HG03571 (cell line): Measurements from ENCODE around the gene SYNGR1.

Experiments used
- ATAC-seq: cut with Tn5 transposase; IDR thresholded peaks from one replicate; pipeline ENCODE4 v1.9.1; 2021; ENCODE audit not compliant: unreplicated experiment

The SYNGR1 gene

DNA sequence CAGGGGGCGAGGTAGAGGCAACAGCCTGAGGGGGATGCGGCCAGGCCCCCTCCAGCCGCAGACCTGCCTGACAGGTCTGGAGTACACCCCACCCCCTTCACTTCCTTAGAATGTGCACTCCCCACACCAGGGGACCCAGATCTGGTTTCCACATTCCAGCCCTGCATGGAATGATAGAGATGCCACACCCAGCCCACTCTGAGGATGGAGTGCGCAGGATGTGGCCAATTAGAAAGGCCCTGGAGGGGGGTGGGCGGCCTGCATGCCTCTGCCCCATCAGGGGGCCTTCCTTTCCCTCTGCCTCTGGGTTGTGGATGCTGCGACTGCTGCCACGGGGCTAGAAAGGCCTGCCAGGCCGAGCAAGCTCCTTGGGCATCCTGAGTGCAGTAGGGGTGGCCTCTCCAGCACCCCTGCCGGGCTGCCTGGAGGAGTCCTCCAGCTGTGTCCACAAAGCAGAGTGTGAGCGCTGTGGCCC, 78.8 kb downstream of the SYNGR1 start:
- ATAC-seq: no peak

DNA sequence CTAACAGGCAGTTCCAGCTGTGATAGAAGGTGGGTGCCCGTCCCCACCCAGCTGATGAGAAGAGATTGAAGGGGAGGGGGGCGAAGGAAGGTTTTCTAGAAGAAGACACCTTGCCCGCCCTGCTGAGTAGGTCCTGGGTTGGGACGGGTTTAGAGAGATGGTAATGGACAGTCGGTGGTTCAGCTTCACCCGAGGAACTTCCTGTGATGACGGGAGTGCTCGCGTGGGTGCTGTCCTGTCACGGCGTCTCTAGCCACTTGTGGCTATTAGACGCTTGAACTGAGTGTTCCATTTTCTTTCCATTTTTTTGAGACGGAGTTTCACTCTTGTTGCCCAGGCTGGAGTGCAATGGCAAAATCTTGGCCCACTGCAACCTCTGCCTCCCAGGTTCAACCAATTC, 79.4 kb downstream of the SYNGR1 start:
- no peak for ATAC-seq

DNA sequence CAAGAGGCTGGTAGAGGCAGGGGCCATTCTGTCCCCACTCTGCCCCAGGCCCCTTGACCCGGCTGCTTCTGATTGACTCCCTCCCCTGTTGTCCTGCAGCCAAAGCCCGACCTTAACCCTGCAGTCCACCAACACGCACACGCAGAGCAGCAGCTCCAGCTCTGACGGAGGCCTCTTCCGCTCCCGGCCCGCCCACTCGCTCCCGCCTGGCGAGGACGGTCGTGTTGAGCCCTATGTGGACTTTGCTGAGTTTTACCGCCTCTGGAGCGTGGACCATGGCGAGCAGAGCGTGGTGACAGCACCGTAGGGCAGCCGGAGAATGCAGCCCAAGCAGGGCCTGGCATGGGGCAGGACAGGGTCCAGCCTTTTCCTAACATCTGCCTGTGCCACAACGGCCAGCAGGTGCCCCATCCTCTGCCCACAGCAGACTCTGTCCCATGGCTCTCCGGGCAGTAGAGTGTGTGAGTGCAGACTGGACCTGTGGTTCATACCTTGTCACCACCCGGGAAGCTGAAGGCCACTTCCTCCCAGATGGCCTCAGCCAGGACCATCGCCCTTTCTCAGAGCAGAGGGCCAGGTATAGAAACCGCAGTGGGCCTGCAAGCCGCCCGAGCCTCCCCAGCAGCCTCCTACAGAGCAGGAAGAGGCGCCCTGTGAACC, 80.3 kb downstream of the SYNGR1 start:
- no peak for ATAC-seq

DNA sequence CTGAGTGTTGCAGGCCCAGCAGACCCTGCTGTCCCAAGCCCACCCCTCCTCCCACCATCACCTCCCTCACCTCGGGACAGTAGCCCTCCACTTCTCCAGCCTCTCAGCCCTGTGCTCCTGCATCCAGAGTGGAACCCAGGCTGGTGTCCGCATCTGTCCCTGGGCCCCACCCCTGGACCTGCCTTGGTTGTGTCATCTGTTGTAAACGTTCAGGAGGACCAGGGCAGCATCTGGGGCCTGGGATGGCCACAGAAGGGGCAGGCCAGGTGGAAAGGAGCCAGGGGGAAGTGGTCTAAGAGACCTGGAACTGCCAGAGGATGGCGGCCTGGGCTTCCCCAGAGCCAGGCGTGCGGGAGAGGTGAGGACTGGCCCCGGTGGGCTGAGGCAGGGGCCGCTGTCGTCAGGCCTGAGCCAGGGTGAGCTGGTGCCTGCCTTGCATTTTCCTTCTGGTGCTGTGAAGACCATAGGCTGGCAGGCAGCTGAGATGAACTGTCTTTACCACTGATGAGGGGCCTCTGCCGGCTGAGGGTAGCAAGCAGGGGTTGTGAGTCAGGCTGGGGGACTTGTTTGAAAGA, 80.9 kb downstream of the SYNGR1 start:
- ATAC-seq: no peak

DNA sequence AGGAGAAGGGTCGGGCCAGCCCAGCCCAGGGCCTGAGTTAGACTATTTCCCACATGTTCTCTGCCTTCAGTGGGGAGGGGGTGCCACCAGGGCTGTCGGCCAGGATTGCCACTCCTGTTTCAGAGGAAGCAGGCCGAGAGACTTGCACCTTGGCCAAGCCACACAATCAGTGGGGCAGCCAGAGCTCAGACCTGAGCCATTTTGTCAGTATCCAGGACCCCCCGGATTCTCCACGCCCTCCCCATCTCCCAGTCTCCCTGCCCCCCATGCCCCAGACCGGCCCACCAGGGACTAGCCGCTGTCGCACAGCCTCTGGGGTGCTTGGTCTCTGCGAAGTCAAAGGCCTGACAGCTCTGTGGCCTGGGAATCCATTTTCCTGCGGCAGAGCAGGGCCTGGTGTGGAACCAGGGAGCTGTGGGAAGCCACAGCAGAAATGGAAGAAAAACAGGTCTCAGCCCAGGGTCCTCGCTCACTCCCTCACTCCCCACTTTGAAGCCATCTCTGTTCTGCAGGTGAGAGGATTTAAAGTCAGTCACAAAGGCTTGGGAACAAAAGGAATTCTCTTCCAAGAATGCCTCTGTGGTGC, 81.5 kb downstream of the SYNGR1 start:
- ATAC-seq: no peak

DNA sequence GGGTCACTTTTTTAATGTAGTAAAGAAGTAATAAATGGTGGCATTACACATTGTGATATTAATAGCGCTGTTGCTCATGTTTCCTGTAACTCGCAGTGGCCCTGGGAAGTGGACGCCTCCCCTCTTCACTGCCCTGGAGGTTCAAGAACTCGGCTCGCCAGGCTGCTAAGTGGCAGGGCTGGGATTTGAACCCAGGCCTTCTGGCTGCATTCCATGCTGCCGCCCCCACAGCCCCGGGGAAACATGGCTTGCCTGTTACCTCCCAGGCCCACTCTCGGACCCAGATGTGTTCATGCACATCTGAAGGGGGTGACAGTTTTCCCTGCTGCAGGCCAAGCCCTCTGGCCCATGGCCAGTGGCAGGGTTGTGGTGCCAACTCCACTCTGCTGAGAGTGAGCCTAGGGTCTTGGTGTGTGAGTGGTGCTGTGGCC, 82.0 kb downstream of the SYNGR1 start:
- no peak for ATAC-seq

DNA sequence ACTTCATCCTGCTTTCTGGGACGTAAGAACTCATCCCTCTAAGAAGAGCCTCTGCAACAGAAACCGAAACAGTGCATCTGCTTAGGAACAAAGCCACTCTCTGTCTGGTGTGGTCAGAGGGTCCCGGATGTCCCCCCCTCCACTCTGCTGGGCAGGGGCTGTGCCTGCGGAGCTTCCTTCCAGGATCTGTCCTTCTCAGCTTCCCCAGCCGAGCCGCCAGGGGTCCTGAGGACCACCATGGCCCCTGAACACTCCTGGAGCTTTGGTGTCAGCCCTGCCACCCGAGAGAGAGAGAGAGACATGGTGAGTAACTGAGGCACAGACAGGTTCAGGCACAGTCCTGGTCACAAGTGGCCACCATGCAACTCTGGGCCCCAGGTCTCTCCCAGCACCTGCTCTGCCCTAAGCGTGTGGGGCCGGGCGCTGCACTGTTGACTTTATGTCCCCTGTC, 82.6 kb downstream of the SYNGR1 start:
- ATAC-seq: no peak

DNA sequence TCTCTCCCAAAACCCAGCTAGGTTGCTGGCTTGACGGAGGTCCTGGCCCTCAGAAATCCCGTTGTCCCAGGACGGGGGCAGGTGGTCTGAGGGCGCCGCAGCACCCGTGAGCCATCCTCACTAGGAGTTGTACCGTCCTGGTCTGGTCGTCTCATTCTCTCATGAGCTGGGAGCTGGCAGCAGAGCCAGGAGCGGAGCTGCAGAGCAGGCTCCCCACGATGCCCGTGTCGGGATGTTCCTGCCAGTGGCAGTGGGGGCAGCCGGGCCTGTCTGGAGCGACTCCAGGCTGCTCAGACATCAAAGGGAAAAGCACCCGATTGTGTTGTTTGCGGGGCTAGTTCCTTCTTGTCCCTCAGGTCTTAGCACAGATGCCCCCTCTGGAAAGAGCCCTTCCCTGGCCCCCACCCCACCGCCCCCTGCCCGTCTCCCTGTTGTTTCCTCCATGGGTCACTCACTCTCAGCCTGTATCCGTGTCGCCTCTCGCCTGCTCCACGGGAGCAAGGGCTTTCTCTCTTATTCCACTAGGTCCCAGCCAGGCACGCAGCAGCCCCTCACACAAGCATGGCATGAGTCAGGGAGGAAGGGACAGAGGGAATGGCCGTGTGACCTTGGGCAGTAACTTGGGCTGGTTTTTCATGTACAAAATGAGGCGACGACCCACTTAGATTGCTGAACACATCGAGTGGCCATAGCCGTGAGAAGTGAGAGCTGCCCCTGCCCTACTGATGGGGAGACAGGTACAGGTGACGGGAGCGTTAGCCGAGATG, 83.9 kb downstream of the SYNGR1 start:
- ATAC-seq: no peak

DNA sequence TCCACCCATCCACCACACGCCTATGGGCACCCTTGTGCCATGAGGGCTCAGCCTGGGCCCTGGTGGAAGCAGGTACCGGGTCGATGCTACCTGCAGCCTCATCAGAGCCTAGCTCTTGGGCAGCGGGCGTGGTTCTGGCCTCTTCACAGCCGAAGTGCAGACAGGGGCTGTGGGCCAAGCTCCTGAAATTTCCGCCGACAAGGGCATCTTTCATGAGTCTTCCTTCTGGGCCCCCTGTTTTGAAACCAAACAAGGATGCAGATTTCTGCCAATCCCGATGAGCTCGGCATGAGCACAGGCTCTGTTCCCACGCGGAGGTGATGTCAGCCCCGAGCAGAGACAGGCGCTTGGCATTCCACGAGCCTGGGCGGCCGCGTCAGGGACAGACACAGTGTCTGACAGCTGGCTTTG, 84.5 kb downstream of the SYNGR1 start:
- no peak for ATAC-seq

DNA sequence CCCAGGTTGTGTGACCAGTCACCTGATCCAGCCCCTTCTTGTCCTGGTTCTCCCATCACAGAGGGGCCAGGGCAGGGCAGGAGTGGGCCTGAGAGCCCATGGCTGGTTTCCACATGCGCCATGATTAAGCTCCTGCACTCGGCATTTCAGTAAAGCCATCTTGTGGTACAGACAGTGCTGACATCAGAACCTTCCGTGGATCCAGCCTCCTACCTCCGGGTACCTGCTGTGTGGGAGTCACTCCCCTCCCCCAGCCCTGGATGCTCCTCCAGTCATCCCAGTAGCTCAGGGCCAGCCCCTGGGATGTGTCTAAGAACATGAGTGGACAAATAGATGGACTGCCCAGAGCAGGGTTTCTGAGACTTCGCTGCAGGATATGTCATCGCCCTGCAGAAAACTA, 84.9 kb downstream of the SYNGR1 start:
- ATAC-seq: no peak
